NB4 (cell line): Measurements from ENCODE around the gene ASMT.

Source experiments
- MYC ChIP-seq: IDR thresholded peaks from 2 replicates; pipeline ENCODE4 v1.6.1; 2011; ENCODE audit warnings: low read depth, low read length
- POLR2A ChIP-seq: IDR thresholded peaks from 2 replicates; pipeline ENCODE4 v1.6.1; 2011; ENCODE audit warnings: mild to moderate bottlenecking; ENCODE audit not compliant: insufficient read length; ENCODE audit errors: extremely low read depth
- TF ChIP-seq, protein P1 (sequence below): IDR thresholded peaks from one replicate; pipeline ENCODE4 v1.5.1; 2012; ENCODE audit warnings: low read depth, low read length
- TF ChIP-seq, protein P2 (sequence below): IDR thresholded peaks from 2 replicates; pipeline ENCODE4 v1.6.1; 2011; ENCODE audit warnings: low read depth, low read length

DNA sequence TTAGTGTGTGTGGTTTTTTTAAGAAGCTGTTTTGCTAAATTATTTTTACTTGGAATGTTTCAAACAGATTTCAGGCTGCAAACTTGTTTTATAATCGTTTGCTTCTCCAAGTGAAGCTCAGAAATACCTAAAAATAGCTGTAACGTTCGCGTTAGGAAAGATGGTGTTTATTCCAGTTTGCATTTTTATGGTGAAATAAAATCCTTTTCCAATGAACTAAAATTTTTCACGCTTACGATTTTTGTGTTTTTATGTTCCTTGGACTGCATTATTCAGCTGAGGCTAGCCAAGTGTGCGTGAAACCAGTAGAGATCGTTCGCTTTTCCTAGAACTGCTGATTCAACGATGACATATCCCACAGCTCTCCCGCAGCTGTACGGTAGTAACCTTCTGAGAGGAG lies 12.6 kb upstream of the ASMT start:
- no peak for TF ChIP-seq POLR2A
- TF ChIP-seq, protein P1, sequence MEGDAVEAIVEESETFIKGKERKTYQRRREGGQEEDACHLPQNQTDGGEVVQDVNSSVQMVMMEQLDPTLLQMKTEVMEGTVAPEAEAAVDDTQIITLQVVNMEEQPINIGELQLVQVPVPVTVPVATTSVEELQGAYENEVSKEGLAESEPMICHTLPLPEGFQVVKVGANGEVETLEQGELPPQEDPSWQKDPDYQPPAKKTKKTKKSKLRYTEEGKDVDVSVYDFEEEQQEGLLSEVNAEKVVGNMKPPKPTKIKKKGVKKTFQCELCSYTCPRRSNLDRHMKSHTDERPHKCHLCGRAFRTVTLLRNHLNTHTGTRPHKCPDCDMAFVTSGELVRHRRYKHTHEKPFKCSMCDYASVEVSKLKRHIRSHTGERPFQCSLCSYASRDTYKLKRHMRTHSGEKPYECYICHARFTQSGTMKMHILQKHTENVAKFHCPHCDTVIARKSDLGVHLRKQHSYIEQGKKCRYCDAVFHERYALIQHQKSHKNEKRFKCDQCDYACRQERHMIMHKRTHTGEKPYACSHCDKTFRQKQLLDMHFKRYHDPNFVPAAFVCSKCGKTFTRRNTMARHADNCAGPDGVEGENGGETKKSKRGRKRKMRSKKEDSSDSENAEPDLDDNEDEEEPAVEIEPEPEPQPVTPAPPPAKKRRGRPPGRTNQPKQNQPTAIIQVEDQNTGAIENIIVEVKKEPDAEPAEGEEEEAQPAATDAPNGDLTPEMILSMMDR = no peak
- TF ChIP-seq, protein P2, sequence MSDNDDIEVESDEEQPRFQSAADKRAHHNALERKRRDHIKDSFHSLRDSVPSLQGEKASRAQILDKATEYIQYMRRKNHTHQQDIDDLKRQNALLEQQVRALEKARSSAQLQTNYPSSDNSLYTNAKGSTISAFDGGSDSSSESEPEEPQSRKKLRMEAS = no peak
- no peak for TF ChIP-seq MYC
